Endothelial cell (in vitro differentiated cells): ENCODE data around the gene OIP5. TPM values are rescaled to one million over a fixed set of nuclear protein-coding genes. Genes with fewer than 3 reads are reported as not detected.

ENCODE experiments used
- DNase-seq: peaks from one replicate; pipeline ENCODE4 v3.0.0; 2021; ENCODE audit warnings: low spot score
- H3K27ac Mint-ChIP-seq: one replicate; pipeline ENCODE4 v1.8.0; 2021; ENCODE audit warnings: mixed read lengths, inconsistent platforms; ENCODE audit not compliant: unreplicated experiment
- H3K27me3 Mint-ChIP-seq: one replicate; pipeline ENCODE4 v1.8.0; 2021; ENCODE audit warnings: mild to moderate bottlenecking, moderate library complexity, mixed read lengths, inconsistent platforms; ENCODE audit not compliant: unreplicated experiment
- H3K36me3 Mint-ChIP-seq: one replicate; pipeline ENCODE4 v1.8.0; 2021; ENCODE audit warnings: mild to moderate bottlenecking, low read depth, mixed read lengths, inconsistent platforms; ENCODE audit not compliant: unreplicated experiment
- H3K4me1 Mint-ChIP-seq: one replicate; pipeline ENCODE4 v1.8.0; 2021; ENCODE audit warnings: mild to moderate bottlenecking, mixed read lengths, inconsistent platforms; ENCODE audit not compliant: unreplicated experiment
- H3K4me3 Mint-ChIP-seq: one replicate; pipeline ENCODE4 v1.8.0; 2021; ENCODE audit warnings: mild to moderate bottlenecking, mixed read lengths, inconsistent platforms; ENCODE audit not compliant: unreplicated experiment
- H3K9me3 Mint-ChIP-seq: one replicate; pipeline ENCODE4 v1.8.0; 2021; ENCODE audit warnings: mixed read lengths, inconsistent platforms; ENCODE audit not compliant: unreplicated experiment
- total RNA-seq: library from RNA; stranded (reverse); fragmentation: NEBNext Ultra II Directional; extraction: Animal tissue kit (Norgen Biotek cat#: 25700); gene quantifications from one replicate; pipeline ENCODE4 v1.2.1, GENCODE V29; 2021; ENCODE audit not compliant: unreplicated experiment
- TF ChIP-seq, protein P1 (sequence below): fragments of 200-600 bp; sonication (generic); IDR thresholded peaks from one replicate; pipeline ENCODE4 v1.5.0; 2021; ENCODE audit warnings: antibody characterized with exemption; ENCODE audit not compliant: unreplicated experiment

OIP5 gene
- total RNA-seq, 1 donor from 2014 or later = 2.7 TPM

DNA sequence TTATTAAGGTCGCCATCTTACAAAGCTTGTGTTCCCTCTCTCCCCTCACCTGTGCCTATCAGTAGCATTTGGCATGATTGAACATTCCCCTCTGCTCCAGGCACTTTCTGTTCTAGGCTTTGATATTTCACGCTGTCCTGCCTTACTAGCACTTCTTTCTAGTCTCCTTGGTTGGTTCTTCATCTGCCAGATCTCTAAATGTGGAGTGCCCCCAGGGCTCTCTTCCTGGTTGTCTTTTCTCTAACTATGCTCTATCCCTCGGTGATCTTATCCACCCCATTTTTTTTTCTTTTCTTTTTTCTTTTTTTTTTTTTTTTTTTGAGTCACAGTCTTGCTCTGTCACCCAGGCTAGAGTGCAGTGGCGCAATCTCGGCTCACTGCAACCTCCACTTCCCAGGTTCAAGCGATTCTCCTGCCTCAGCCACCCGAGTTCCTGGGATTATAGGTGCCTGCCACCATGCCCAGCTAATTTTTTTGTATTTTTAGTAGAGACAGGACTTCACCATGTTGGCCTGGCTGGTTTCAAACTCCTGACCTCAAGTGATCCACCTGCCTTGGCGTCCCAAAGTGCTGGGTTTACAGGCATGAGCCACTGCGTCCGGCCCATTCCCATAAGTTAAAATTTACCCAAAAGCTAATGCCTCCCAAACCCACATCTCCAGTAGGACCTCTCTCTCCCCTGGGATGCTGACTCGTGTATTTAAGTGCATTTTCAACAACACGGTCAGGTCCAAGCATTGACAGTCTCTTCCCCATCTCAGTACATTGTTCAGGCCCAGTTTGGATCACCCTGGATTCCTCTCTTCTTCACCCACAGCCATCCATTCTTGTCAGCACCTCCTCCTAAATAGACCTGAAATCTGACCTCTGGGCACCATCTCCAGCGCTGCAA is 5.5 kb upstream of the OIP5 start:
- Mint-ChIP-seq H3K27ac (no peak overlapping the region), H3K4me1 (no peaks in the 10 kb centered on the region), H3K36me3 (no peaks in the 10 kb centered on the region), H3K9me3 (no peaks in the 10 kb centered on the region), H3K4me3 (no peak overlapping the region), H3K27me3 (peaks cover 1% of the 10 kb centered on the region)
- no peak for DNase-seq
- TF ChIP-seq, protein P1, sequence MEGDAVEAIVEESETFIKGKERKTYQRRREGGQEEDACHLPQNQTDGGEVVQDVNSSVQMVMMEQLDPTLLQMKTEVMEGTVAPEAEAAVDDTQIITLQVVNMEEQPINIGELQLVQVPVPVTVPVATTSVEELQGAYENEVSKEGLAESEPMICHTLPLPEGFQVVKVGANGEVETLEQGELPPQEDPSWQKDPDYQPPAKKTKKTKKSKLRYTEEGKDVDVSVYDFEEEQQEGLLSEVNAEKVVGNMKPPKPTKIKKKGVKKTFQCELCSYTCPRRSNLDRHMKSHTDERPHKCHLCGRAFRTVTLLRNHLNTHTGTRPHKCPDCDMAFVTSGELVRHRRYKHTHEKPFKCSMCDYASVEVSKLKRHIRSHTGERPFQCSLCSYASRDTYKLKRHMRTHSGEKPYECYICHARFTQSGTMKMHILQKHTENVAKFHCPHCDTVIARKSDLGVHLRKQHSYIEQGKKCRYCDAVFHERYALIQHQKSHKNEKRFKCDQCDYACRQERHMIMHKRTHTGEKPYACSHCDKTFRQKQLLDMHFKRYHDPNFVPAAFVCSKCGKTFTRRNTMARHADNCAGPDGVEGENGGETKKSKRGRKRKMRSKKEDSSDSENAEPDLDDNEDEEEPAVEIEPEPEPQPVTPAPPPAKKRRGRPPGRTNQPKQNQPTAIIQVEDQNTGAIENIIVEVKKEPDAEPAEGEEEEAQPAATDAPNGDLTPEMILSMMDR = no peak

DNA sequence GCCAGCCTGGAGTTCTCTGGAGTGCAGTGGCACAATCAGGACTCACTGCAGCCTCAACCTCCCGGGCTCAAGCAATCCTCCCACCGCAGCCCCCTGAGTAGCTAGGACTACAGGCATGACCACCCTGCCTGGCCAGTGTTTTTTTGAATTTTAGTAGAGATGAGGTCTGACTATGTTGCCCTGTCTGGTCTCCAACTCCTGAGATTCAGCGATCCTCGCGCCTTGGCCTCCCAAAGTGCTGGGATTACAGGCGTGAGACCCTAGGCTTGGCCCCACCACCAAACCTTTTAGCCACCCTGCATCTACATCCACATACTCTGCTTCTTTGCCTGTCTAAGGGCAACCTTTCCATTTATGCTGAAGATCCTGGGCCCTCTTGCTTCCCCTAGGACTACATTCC is 4.7 kb upstream of the OIP5 start:
- Mint-ChIP-seq H3K4me3 (no peak overlapping the region), H3K4me1 (peaks cover 2% of the 10 kb centered on the region), H3K27ac (no peak overlapping the region), H3K27me3 (peaks cover 3% of the 10 kb centered on the region), H3K9me3 (no peaks in the 10 kb centered on the region), H3K36me3 (no peaks in the 10 kb centered on the region)
- TF ChIP-seq, protein P1 = no peak
- no peak for DNase-seq

DNA sequence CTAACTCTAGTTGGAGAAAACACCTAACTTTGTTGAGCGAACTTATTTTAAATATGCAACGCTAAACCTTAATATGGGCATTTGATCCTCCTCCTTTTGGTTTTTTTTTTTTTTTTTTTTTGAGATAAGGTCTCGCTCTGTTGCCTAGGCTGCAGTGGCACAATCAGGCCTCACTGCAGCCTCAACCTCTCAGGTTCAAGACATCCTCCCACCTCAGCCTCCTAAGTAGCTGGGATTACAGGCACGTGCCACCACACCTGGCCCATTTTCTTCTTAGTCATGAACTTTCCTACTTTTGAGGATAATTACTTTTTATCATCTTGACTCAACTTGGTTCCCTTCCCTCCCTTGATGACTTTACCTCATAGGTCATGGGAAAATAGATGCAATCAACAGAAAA is 4.2 kb upstream of the OIP5 start:
- Mint-ChIP-seq H3K27me3 (peaks cover 5% of the 10 kb centered on the region), H3K9me3 (no peaks in the 10 kb centered on the region), H3K27ac (no peak overlapping the region), H3K4me1 (peaks cover 2% of the 10 kb centered on the region), H3K36me3 (no peaks in the 10 kb centered on the region), H3K4me3 (no peak overlapping the region)
- no peak for DNase-seq
- TF ChIP-seq, protein P1 = no peak

DNA sequence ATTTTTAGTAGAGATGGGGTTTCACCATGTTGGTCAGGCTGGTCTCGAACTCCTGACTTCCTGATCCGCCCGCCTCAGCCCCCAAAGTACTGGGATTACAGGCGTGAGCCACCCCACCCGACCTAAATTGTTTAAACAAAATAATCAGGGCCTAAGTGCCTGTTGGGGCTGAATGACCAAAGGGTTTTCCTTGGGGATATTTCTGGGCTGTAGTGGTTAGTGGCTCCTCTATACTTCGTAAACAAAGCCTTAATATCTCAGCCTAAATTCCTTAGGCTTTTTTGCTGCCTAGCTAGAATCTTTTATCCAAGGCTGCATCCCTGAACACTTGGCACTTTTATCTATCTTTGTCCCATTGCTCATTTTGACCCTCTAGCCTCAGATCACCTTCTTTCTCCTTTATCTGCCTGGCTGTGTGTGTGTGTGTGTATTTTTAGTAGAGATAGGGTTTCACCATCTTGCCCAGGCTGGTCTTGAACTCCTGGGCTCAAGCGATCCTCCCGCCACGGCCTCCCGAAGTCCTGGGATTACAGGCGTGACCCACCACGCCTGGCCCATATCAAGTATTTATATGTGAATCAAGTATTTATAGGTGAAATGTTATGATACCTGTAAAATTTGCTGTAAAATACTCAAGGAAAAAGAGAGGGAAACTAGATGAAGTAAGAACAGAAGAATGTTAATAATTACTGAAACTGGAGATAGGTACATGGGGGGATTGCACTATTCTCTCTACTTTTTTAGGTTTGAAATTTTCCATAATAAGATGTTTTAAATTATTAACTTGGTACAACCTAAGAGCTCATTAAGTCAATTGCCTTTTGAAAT is 2.1 kb upstream of the OIP5 start:
- Mint-ChIP-seq H3K4me1 (peaks cover 2% of the 10 kb centered on the region), H3K36me3 (no peaks in the 10 kb centered on the region), H3K27me3 (peaks cover 4% of the 10 kb centered on the region), H3K27ac (no peak overlapping the region), H3K9me3 (no peaks in the 10 kb centered on the region), H3K4me3 (no peak overlapping the region)
- TF ChIP-seq, protein P1 = no peak
- no peak for DNase-seq
